Lower lobe of right lung (tissue), 2 donors: ENCODE measurements around the gene SYT5. TPM values are rescaled to one million over a fixed set of nuclear protein-coding genes. Genes with fewer than 3 reads are reported as not detected.

Experiments
- ATAC-seq, 2 donors: fragments of 200-7000 bp; cut with Tn5 transposase; one replicate each; pipeline ENCODE4 v1.9.1; 2020 to 2022; ENCODE audit warnings: mild to moderate bottlenecking in 2 of 2, moderate library complexity in 2 of 2
- DNase-seq: peaks from one replicate; pipeline ENCODE4 v3.0.0-alpha.2; 2020
- H3K27ac ChIP-seq: fragments of 200-600 bp; one replicate; pipeline ENCODE4 v1.8.0; 2022
- H3K27me3 ChIP-seq: fragments of 200-600 bp; one replicate; pipeline ENCODE4 v1.8.0; 2022; ENCODE audit warnings: low read depth
- H3K36me3 ChIP-seq: fragments of 200-600 bp; one replicate; pipeline ENCODE4 v1.8.0; 2022; ENCODE audit warnings: mild to moderate bottlenecking
- H3K4me1 ChIP-seq: fragments of 200-600 bp; one replicate; pipeline ENCODE4 v1.8.0; 2022
- H3K4me3 ChIP-seq: fragments of 200-600 bp; one replicate; pipeline ENCODE4 v1.8.0; 2022; ENCODE audit warnings: mild to moderate bottlenecking
- H3K9me3 ChIP-seq: fragments of 200-600 bp; one replicate; pipeline ENCODE4 v1.8.0; 2022
- intact Hi-C: fragments of 100-400 bp; cut with DNase I; formaldehyde crosslinking; loops from one replicate; pipeline ENCODE4 v1.11.0; 2022
- total RNA-seq: library from RNA; stranded (reverse); fragmentation: NEBNext Ultra II Directional; extraction: Animal tissue kit (Norgen Biotek cat#: 25700); gene quantifications from one replicate; pipeline ENCODE4 v1.2.1, GENCODE V29; 2021
- TF ChIP-seq, protein P1 (sequence below): fragments of 200-600 bp; IDR thresholded peaks from one replicate; pipeline ENCODE4 v1.8.0; 2022; ENCODE audit warnings: antibody characterized with exemption, mild to moderate bottlenecking
- donor health status: DM: no; HTN: yes; CAD: no; lungs with severe emphysema.

SYT5 gene
- total RNA-seq, 1 donor from 2014 or later, result not detected

GRCh38 chr19:55145232-55145631 is 34.9 kb downstream of the SYT5 start:
- Histone ChIP-seq H3K4me3 (no peak overlapping the region), H3K36me3 (no peaks in the 10 kb centered on the region), H3K4me1 (peaks cover 18% of the 10 kb centered on the region), H3K9me3 (no peaks in the 10 kb centered on the region), H3K27ac (no peak overlapping the region), H3K27me3 (peaks cover 82% of the 10 kb centered on the region)
- ATAC-seq, result peak; percentile 27 to 39
- TF ChIP-seq, protein P1, sequence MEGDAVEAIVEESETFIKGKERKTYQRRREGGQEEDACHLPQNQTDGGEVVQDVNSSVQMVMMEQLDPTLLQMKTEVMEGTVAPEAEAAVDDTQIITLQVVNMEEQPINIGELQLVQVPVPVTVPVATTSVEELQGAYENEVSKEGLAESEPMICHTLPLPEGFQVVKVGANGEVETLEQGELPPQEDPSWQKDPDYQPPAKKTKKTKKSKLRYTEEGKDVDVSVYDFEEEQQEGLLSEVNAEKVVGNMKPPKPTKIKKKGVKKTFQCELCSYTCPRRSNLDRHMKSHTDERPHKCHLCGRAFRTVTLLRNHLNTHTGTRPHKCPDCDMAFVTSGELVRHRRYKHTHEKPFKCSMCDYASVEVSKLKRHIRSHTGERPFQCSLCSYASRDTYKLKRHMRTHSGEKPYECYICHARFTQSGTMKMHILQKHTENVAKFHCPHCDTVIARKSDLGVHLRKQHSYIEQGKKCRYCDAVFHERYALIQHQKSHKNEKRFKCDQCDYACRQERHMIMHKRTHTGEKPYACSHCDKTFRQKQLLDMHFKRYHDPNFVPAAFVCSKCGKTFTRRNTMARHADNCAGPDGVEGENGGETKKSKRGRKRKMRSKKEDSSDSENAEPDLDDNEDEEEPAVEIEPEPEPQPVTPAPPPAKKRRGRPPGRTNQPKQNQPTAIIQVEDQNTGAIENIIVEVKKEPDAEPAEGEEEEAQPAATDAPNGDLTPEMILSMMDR, result no peak
- intact Hi-C loops, result no loop called here
- DNase-seq, result no peak

DNA sequence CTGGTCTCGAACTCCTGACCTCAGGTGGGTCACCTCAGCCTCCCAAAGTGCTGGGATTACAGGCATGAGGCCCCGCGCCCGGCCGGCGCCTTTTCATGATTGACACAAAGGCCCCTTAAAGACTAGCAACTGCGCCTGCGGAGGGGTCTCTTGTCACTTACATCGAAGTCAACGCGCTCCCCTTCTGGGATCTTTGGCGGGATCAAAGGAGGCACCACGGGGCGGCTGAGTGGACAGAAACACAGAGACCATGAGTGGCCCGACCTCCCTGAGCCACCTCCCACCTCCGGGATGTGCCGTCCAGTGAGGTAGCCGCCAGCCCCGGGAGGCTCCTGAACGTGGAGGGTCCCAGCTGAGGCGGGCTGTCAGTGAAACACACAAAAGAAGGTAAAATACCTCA is 38.4 kb downstream of the SYT5 start:
- no peaks in the 10 kb centered on the region for H3K9me3 ChIP-seq
- H3K4me1 ChIP-seq, result peaks cover 17% of the 10 kb centered on the region
- TF ChIP-seq, protein P1, result no peak
- H3K27me3 ChIP-seq, result peaks cover 83% of the 10 kb centered on the region
- ATAC-seq, result no peak
- intact Hi-C loops, result no loop called here
- H3K4me3 ChIP-seq, result no peak overlapping the region
- no peaks in the 10 kb centered on the region for H3K36me3 ChIP-seq
- no peak for DNase-seq
- no peak overlapping the region for H3K27ac ChIP-seq

- no peak overlapping the region for H3K4me3 ChIP-seq
These were observed 42.2 kb downstream of the SYT5 start for GRCh38 chr19:55137915-55138314.

DNA sequence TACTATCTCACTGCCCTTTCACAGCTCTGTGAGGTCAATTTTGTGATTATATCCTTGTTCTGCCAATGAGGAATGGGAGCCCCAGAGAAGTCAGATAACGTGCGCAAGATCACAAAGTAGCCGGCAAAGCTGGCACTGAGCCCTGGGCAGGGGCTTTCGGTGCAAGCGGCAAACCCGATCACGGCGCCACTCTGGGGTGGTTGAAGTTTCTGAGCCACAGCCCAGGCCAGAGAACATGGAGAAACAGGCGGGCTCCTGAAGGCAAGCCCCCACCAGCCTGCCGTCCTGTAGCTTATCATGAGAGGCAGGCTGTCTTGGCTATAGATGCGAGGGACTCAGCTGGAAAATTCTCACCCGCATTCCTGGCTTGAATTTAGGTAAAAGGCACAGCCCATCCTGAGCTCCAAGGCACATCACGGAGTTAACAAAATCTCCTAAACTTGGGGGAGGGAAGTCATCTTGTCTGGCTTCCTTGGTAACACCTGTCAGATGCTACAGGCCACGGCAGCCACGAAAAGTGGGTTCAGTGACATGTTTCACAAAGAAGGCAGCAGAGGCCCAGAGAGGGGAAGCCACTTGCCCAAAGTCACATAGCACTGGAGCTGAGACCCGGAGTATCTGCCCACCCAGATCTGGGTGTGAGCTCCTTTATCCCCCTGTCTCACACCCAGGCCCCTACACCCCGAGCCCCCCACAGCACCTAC is 43.5 kb downstream of the SYT5 start:
- H3K27ac ChIP-seq, result no peak overlapping the region
- no peak overlapping the region for H3K4me3 ChIP-seq
- ATAC-seq (no peak), DNase-seq (no peak)
- TF ChIP-seq, protein P1, result no peak
- H3K4me1 ChIP-seq, result peaks cover 7% of the 10 kb centered on the region
- H3K27me3 ChIP-seq, result peaks cover 71% of the 10 kb centered on the region
- H3K36me3 ChIP-seq, result no peaks in the 10 kb centered on the region
- intact Hi-C loops, result no loop called here
- H3K9me3 ChIP-seq, result no peaks in the 10 kb centered on the region

More at GRCh38 chr19:55137915-55138314, 42.2 kb downstream of the SYT5 start:
- TF ChIP-seq, protein P1, result no peak
- Histone ChIP-seq H3K36me3 (no peaks in the 10 kb centered on the region), H3K27me3 (peaks cover 80% of the 10 kb centered on the region), H3K9me3 (no peaks in the 10 kb centered on the region), H3K4me1 (peaks cover 9% of the 10 kb centered on the region), H3K27ac (no peak overlapping the region)
- intact Hi-C loops, result no loop called here
- DNase-seq (no peak), ATAC-seq (no peak)

DNA sequence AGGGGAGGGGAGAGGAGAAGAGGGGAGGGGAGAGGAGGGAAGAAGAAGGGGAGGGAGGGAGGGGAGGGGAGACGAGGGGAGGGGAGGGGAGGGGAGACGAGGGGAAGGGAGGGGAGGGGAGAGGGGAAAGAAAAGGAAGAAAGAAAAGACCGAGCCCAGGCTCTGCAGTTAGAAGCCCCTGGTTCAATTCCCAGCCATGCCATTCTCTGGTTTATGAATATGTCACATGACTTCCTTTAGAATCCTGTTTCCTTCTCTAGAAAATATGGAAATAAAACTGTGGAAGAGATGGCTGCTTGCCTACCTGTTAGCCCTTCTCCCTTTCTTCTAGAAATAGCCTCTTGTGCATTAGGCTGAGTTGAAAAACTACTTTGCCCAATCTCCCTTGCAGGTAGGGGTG is 45.4 kb downstream of the SYT5 start:
- Histone ChIP-seq H3K36me3 (no peaks in the 10 kb centered on the region), H3K27ac (no peak overlapping the region), H3K27me3 (peaks cover 60% of the 10 kb centered on the region), H3K4me1 (no peaks in the 10 kb centered on the region), H3K9me3 (no peaks in the 10 kb centered on the region), H3K4me3 (no peak overlapping the region)
- no peak for DNase-seq
- intact Hi-C loops, result no loop called here
- TF ChIP-seq, protein P1, result no peak
- ATAC-seq, result no peak
